ENCODE measurements around the gene FARS2.

DNA sequence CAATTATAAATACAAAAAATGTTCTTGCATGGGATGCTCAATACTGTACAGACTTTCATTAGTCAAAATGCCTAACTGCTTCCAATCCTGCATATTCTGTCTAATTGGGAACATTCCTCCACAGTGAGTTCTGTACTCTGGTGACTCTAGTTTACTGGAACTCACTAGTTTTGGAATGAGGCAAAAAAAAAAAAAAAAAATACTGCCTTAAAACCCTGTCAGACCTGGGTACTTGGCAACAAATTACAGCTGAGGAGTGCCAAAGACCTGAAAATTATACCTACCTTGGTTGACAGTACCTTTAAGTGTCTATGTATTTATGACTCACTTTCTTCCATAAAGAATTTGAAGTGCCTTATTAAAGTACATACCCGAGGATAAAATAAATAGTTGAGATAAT, 276.7 kb downstream of the FARS2 start:
- TF ChIP-seq JUN (IDR thresholded peaks at IDR 0.05; ENCODE audit: borderline replicate concordance, insufficient read depth, insufficient read length, low read depth): no peak
- TF ChIP-seq CTCF (IDR thresholded peaks at IDR 0.05; ENCODE audit: extremely low read depth in 1 of 2, insufficient read depth in 1 of 2, low read depth in 1 of 2, low read length in 2 of 2): no peak
- TF ChIP-seq EZH2 (IDR thresholded peaks at IDR 0.05; ENCODE audit: borderline replicate concordance, low read depth, low read length, severe bottlenecking): no peak
- no peak for TF ChIP-seq POLR2A (IDR thresholded peaks at IDR 0.05; ENCODE audit: low read depth, low read length)
- TF ChIP-seq MYC (IDR thresholded peaks at IDR 0.05; ENCODE audit: low read depth, low read length): no peak
- no peak for TF ChIP-seq POLR2AphosphoS5 (IDR thresholded peaks at IDR 0.05; ENCODE audit: insufficient read depth, low read depth, low read length)
